NK-92 treated with Interleukin-12 subunit alpha and Interleukin-12 subunit beta, amount 100 ng/mL, for 24 hours (cell line): ENCODE data around the gene IPPK.
"Not testable (repeated sequence)": the region's sequence is repeated elsewhere in the genome, so short reads cannot be mapped to it uniquely, and the experiment has no call there.

ENCODE experiments used
- DNase-seq: peaks from one replicate; lab custom pipeline; 2025; lab: John Stamatoyannopoulos, UW

Gene IPPK

DNA sequence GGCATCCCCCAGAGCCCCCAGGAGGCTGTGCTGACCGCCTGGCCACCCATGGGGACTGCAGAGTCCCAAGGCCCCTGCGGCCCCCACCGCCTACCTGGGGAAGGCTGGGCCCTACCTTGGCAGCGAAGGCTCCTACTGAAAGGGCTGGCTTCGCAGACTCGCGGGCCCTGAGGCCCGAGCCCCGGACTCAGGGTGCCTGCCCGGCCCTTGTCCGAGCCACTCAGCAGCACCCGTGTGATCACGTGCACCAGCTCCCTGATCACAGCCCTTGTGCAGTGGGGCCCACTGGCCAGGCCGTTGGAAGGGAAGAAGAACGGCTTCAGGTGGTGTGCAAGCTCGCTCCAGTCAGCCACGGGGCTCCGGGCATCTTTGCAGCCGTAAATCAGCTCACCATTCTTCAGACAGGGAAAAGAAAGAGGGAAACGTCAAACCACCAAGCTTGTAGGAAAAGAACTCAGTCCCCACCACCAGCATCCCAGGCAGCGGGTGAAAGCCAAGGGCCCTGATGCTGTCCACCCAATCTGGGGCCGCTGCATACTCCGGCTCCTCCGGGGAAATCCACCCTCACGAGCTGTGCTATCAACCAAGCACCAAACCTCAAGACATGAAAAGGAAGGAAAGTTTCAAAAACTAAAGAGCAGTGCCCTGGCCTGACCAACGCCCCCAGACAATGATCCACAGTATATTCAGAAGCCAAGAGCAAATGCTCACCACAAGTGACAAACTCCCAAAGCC, 31.9 kb downstream of the IPPK start:
- no peak for DNase-seq

DNA sequence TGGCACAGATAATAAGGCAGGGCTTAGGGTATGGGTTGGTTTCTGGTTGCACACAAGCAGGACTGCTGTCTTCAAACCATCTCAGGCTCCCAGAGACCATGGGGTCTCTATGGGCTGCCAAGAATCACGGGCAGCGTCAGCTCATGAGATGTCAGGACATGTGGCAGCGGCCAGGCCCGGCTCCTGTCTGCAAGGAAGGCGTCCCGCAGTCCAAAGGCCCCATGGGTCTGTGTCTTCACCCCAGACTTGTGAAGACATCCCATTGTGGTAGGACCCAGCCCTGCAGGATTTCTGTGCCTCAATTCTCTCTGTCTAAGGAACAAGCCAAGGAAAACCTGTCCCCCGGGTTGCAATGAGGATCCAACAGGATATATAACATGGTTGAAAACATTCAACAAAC, 32.6 kb downstream of the IPPK start:
- DNase-seq, result no peak

GRCh38 chr9:92636627-92637026, 33.3 kb downstream of the IPPK start:
- DNase-seq, result no peak

- no peak for DNase-seq
Measured at GRCh38 chr9:92635760-92636159, 34.2 kb downstream of the IPPK start.

DNA sequence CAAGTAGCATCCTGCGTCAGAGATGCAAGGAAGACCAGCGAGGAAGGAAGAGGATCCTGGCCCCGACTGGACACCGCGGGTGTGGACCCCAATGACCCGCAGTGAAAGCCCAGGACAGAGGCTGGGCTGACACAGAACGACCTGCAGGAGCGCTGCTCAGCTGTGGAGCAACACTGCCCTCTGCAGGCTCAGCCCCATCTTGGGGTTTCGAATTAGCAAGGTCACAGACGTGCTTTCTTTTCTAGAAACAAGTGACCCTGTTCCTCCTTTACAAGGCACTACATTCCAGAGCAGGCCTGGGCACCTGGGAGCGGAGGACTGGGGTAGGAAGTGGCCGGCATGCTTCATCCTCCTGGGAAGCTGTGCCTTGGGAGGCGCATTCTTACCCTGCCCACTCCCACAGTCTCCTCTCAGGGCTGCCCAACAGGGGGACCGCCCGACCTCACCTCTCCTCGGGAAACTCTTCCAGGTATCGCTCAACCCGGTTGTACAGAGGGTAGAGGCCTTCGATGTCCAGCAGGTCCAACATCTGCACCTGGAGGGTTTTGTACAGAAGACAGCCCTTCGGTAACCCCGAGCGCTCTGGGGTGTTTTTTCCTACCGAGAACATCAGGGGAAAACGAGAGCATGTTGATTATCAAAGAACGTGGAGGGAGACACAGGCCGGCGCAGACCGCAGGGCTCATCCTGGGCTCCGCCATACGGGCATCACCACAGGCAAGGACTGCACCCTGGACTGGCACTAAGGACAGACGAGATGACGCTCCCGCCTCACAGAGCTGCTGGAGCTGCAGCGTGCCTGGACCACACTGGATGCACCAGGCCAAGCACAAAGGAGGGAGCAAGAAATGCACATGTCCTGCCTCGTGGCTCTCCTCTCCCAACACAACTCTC, 35.0 kb downstream of the IPPK start:
- peak; percentile 31 for DNase-seq

DNA sequence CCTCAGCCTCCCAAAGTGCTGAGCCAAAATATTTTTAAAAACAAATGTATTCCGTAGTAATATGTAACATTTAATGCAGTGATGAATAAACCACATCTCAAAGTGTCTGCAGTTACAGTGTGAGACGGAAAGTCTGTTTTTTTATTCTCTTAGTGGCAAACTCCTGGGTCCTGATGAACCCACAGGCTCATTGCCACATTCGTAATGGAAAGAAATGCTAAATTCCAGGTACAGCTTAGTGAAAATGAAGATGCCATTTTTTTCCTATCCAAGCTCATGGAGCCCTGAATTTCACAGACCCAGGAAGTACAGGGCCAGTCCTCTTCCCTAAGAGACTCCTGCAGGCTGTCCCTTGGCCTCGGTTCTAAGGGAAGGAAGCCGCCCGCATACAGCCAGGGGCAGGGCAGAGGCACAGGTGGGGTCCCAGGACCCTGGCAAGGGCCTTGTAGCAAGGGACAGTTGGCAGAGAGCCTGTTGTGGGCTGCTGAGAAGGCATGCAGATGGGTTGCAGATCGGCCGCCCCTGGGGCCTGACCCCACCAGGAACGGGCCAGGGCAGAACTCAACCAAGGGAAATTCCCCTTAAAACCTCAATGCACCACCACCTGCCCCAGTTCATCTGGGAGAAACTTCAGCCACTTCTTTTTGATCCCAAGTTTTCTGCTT, 36.2 kb downstream of the IPPK start:
- DNase-seq, result no peak

- DNase-seq, result no peak
Measured at GRCh38 chr9:92632641-92633040, 37.3 kb downstream of the IPPK start.

DNA sequence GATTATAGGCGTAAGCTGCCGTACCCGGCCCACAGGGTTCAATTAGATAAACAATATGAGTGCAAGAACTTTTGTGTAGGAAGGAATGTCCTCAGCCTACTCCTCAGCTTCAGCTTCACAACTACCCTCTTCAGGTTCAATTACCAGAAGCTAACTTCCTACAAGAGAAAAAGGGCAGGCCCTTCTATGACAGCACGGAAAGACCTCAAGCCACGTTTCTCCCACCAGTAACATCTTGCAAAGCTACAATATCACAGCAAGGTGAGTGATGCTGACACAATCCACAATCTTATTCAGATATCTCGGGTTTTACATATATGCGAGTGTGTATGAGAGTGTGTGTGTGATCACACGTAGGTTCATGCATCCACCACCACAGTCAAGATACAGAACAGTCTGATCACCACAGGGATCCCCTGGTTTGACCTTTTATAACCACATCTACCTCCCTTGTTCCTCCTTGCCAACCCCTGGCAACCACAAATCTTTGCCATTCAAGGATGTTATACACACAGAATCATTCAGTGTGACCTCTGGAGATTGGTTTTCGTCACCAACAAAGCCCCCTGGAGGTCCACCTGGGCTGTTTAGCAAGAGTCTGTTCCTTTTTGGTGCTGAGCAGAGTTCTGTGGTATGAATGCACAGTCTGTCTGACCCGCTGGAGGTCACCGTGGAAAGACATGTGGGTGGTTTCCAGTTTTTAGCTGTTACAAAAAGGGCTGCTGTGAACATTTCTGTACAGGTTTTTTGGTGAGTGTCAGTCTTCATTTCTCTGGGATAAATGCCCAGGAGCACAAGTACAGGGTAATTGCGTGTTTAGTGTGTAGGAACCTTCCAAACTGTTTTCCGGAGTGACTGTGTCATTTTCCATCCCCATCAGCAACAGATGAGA, 38.2 kb downstream of the IPPK start:
- no peak for DNase-seq

DNA sequence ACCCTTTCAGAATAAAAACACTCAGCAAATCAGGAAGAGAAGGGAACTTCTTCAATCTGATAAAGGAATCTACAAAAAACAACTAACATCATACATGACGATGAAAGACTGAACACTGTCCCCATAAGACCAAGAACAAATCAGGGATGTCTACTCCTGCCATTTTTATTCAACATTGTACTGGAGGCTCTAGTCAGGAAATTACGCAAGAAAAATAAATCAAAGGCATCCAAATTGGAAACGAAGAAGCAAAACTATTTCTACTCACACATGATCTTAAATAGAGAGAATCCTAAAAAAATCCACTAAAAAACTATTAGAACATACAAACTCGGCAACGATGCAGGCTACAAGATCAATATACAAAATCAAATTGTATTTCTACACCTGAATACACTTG, 42.3 kb downstream of the IPPK start:
- no peak for DNase-seq

DNA sequence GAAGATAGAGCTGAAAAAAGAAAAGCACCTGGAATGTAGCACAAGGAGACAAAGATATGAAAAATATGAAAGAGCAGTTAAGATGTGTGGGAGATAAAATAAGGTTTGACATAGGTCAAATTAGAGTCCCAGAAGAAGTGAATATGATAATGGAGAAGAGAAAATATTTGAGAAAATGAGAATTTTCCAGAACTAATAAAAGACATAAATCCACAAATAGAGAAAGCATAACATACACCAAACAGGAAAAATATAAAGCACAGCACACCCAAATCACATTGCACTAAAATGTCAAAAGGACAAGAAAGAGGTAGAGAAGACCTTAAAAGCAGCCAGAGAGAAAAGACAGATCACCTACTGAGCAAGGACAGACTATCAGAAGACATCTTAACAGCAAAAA, 43.4 kb downstream of the IPPK start:
- no peak for DNase-seq

DNA sequence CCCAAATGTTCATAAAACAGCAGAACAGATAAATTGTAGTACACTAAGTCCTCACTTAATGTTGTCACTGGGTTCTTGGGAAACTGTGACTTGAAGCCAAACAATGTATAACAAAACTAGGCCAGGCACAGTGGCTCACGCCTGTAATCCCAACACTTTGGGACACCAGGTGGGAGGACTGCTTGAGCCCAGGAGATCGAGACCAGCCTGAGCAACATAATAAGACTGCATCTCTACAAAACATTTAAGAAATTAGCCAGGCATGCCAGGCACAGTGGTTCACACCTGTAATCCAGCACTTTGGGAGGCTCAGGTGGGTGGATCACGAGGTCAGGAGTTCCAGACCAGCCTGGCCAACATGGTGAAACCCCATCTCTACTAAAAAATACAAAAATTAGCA, 46.0 kb downstream of the IPPK start:
- DNase-seq, result not testable (repeated sequence)

GRCh38 chr9:92620845-92621244, 49.1 kb downstream of the IPPK start:
- no peak for DNase-seq

DNA sequence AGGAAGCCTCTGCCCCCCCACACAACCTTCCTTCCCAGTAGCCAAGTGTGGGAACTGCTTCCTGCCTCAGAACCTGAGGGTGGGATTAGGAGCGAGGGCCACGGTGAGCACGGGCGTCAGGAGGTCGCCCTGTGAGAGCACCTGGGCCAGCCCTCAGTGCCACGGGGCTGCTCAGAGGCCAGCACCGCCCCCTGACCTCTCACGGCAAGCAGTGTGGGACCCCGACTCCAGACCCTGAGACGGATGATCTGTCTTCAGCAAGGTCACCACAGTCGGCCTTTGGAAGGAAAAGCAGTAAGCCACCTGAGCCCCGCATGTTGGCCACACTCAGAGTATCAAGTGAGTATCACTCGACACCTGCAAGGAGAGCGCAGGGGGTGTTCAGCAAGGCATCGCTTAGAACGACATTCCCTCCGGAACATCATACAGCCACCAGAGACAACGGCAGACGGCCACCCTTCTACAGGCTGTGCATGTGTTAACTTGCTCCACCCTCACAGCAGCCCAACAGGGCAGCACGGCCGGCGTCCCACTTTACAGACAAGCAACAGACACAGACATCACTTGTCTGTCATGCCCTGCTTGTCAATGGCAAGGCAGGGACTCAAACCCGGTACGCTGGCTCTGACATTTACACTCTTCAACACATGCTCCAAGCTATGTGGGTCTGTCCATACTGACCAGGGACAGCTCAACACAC, 50.2 kb downstream of the IPPK start:
- DNase-seq, result no peak

- no peak for DNase-seq
Measured at GRCh38 chr9:92618633-92619225, 51.2 kb downstream of the IPPK start.

DNA sequence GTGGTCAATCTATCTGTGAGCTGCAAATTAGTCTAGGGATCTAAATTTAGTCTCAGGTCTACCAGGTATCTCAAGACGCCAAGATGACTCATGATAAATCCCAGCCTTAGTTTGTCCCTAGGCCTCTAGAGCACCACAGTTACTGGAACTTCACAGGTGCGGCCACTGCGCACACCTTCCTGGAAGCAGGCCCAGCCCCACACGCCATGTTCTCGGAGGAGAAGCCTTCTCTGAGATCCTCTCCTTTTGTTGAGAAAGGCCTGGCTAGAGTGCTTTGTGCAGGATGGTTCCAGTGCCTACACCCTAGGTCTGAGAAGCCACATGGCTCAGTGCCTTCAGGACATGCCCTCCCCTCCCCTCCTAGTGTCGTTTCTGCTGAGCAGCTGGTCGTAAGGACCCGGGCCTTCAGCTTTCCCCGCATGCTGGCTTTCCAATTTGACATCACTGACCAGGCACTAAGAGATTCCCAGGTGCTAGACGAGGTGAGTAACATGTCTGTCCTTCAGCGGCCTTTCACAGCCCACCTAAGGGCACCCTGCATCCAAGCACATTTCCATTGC, 51.9 kb downstream of the IPPK start:
- no peak for DNase-seq

GRCh38 chr9:92617195-92617813, 52.6 kb downstream of the IPPK start:
- DNase-seq, result no peak

- no peak for DNase-seq
Measured at GRCh38 chr9:92616655-92617111, 53.2 kb downstream of the IPPK start.

- DNase-seq, result no peak
Measured at GRCh38 chr9:92616199-92616641, 53.7 kb downstream of the IPPK start.

DNA sequence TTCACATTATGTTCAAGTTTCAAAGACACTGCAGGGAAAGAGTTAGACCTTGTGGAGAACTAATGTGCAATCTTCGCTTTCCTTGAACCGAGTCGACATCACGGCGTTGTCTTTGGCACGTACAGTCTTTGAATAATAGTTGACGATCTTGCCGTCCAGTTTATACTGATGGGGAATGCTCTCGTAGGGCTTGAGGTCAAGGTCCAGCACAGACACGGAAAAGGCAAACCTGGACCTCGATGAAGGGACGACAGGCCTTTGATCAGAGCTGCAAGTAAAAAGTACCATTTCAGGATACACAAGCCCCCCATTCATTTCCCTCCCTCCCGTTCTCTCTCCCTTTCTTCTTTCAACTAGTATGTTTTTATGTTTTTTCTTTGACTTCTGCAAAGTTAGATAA, 54.1 kb downstream of the IPPK start:
- DNase-seq, result no peak
